ENCODE results near the gene JAML. TPM values are rescaled to one million over a fixed set of nuclear protein-coding genes. Genes with fewer than 3 reads are reported as not detected.

Gene JAML
- total RNA-seq, 1 donor from 2014 or later: 1.5 TPM

GRCh38 chr11:118213201-118213600, 11.6 kb downstream of the JAML start:
- Mint-ChIP-seq H3K27me3 (peaks cover 21% of the 10 kb centered on the region), H3K9me3 (no peaks in the 10 kb centered on the region), H3K27ac (peak overlapping the region; percentile 67), H3K4me1 (peaks cover 57% of the 10 kb centered on the region), H3K36me3 (ENCODE audit: low read depth) (no peaks in the 10 kb centered on the region), H3K4me3 (no peak overlapping the region)
- ChIA-PET POLR2A (interaction anchor here (1.0 to 4.3 kb wide), 5 partner anchors 13 to 222 kb away, joined by 3 to 25 read pairs (median 3); partner anchors contain the start of genes JAML, KMT2A and UBE4A), CTCF (interaction anchor here (2.0 to 5.4 kb wide), 2 partner anchors 14 to 78 kb away, joined by 8 to 38 read pairs; no protein-coding TSS in a partner anchor)
- ATAC-seq (ENCODE audit: low read depth) (no peak), DNase-seq (no peak)
- TF ChIP-seq CTCF (IDR thresholded peaks at IDR 0.05): no peak
- intact Hi-C loops (cut with micrococcal nuclease): no loop called here

DNA sequence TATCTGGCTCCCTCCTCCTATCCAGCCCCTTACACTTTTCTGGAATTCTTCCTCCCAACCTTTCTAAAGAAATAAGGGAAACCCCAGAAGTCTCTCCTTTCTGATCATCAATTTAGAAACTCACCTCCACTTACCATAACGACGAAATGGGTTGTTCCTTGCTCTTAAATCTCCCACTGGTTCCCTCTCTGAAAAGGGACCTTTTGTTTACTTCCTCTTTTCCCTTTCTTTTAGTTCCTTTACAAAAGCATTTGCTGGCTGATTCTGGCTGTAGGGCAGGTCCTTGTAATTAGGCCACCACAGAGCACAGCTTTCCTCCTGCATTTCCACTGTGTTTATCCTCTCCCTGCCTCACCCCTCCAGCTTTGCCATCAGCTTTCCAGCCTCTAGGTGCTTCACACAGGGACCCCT, 12.0 kb downstream of the JAML start:
- ATAC-seq (ENCODE audit: low read depth) (no peak), DNase-seq (no peak)
- Mint-ChIP-seq H3K27ac (no peak overlapping the region), H3K4me1 (peaks cover 56% of the 10 kb centered on the region), H3K27me3 (peaks cover 20% of the 10 kb centered on the region), H3K9me3 (no peaks in the 10 kb centered on the region), H3K36me3 (ENCODE audit: low read depth) (no peaks in the 10 kb centered on the region), H3K4me3 (no peak overlapping the region)
- intact Hi-C loops (cut with micrococcal nuclease): no loop called here
- POLR2A ChIA-PET: interaction anchor here (1.0 to 4.3 kb wide), 2 partner anchors 13 to 14 kb away, joined by 3 to 25 read pairs; partner anchors contain the start of gene JAML
- no peak for TF ChIP-seq CTCF (IDR thresholded peaks at IDR 0.05)
- CTCF ChIA-PET: interaction anchor here (5.4 kb wide), 1 partner anchor 14 kb away, joined by 38 read pairs; no protein-coding TSS in a partner anchor

- Mint-ChIP-seq H3K4me3 (no peak overlapping the region), H3K36me3 (ENCODE audit: low read depth) (no peaks in the 10 kb centered on the region), H3K27me3 (peaks cover 17% of the 10 kb centered on the region), H3K4me1 (peaks cover 54% of the 10 kb centered on the region), H3K27ac (no peak overlapping the region), H3K9me3 (no peaks in the 10 kb centered on the region)
- no peak for DNase-seq
- ChIA-PET POLR2A (interaction anchor here (0.6 to 4.3 kb wide), 3 partner anchors 13 to 72 kb away, joined by 3 to 25 read pairs (median 3); partner anchors contain the start of gene JAML), CTCF (interaction anchor here (0.7 to 5.4 kb wide), 3 partner anchors 13 to 84 kb away, joined by 3 to 38 read pairs (median 3); no protein-coding TSS in a partner anchor)
- intact Hi-C loops (cut with micrococcal nuclease): no loop called here
- no peak for ATAC-seq (ENCODE audit: low read depth)
- no peak for TF ChIP-seq CTCF (IDR thresholded peaks at IDR 0.05)
Observed at GRCh38 chr11:118212131-118212725, 12.6 kb downstream of the JAML start.

DNA sequence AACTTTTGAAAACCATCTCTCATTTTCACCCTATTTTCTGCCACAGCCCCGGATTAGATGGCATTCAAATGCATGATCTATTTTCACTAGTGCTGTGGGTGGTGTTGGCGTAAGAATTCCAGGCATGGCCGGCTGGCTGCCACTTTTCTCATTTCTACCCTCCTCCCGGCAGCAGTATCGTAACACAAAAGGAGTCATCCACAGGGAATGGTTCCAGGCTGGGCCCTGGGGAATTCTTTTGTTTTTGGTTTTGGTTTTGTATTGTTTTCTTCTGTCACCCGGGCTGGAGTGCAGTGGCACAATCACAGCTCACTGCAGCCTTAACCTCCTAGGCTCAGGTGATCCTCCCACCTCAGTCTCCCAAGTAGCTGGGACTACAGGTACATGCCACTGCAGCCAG, 13.8 kb downstream of the JAML start:
- intact Hi-C loops (cut with micrococcal nuclease): no loop called here
- POLR2A ChIA-PET: interaction anchor here (0.6 to 4.3 kb wide), 4 partner anchors 12 to 754 kb away, joined by 3 to 25 read pairs (median 8); partner anchors contain the start of gene JAML

More for the DNA sequence above, 13.8 kb downstream of the JAML start:
- Mint-ChIP-seq H3K4me3 (no peak overlapping the region), H3K27me3 (peaks cover 11% of the 10 kb centered on the region), H3K9me3 (no peaks in the 10 kb centered on the region), H3K4me1 (peaks cover 53% of the 10 kb centered on the region), H3K27ac (no peak overlapping the region), H3K36me3 (ENCODE audit: low read depth) (no peaks in the 10 kb centered on the region)
- CTCF ChIA-PET: interaction anchor here (1.2 to 5.4 kb wide), 2 partner anchors 12 to 15 kb away, joined by 3 to 38 read pairs; no protein-coding TSS in a partner anchor
- TF ChIP-seq CTCF (IDR thresholded peaks at IDR 0.05): no peak
- ATAC-seq (ENCODE audit: low read depth): no peak
- no peak for DNase-seq
